RWPE1 (cell line): ENCODE results near the gene TNRC6B.
"Not testable (repeated sequence)": the region's sequence is repeated elsewhere in the genome, so short reads cannot be mapped to it uniquely, and the experiment has no call there.

Source experiments
- CTCF ChIA-PET: fragments of 350-600 bp; sonication (Branson Sonifier 250); formaldehyde crosslinking; extraction: SDS; loops from one replicate; lab custom pipeline; 2021; lab: Yijun Ruan, JAX
- POLR2A ChIA-PET: fragments of 400-600 bp; formaldehyde crosslinking; extraction: SDS; loops from one replicate; lab custom pipeline; 2020; ENCODE audit warnings: antibody characterized with exemption; ENCODE audit not compliant: low non-redundant PET; lab: Yijun Ruan, JAX
- DNase-seq: peaks from one replicate; pipeline ENCODE4 v3.0.0; 2012; ENCODE audit warnings: low spot score
- H3K27ac ChIP-seq: fragments of 450-650 bp; 2 replicates; pipeline ENCODE4 v1.5.1; 2017
- TF ChIP-seq, protein P1 (sequence below): fragments of 450-650 bp; conservative IDR thresholded peaks from 2 replicates; pipeline ENCODE4 v1.5.1; 2017; ENCODE audit warnings: low read depth, mild to moderate bottlenecking

Gene TNRC6B

DNA sequence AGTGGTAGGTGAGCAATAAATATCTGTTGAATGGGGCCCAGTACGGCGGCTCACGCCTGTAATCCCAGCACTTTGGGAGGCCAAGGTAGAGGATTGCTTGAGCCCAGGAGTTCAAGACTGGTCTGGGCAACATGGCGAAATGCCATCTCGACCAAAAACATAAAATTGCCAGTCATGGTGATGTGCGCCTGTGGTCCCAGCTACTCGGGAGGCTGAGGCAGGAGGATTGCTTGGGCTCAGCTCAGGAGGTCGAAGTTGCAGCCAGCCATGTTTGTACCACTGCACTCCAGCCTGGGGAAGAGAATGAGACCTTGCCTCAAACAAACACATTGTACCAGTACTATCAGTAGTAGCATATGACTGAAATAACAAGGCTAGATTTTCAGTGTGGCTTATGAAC lies 196.8 kb downstream of the TNRC6B start:
- no peak overlapping the region for H3K27ac ChIP-seq
- no peak for DNase-seq
- ChIA-PET CTCF (no interaction called here), POLR2A (no interaction called here)
- TF ChIP-seq, protein P1, sequence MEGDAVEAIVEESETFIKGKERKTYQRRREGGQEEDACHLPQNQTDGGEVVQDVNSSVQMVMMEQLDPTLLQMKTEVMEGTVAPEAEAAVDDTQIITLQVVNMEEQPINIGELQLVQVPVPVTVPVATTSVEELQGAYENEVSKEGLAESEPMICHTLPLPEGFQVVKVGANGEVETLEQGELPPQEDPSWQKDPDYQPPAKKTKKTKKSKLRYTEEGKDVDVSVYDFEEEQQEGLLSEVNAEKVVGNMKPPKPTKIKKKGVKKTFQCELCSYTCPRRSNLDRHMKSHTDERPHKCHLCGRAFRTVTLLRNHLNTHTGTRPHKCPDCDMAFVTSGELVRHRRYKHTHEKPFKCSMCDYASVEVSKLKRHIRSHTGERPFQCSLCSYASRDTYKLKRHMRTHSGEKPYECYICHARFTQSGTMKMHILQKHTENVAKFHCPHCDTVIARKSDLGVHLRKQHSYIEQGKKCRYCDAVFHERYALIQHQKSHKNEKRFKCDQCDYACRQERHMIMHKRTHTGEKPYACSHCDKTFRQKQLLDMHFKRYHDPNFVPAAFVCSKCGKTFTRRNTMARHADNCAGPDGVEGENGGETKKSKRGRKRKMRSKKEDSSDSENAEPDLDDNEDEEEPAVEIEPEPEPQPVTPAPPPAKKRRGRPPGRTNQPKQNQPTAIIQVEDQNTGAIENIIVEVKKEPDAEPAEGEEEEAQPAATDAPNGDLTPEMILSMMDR, result no peak

GRCh38 chr22:40376149-40376548 lies 198.4 kb downstream of the TNRC6B start:
- POLR2A ChIA-PET, result no interaction called here
- no peak for DNase-seq
- TF ChIP-seq, protein P1, result no peak
- CTCF ChIA-PET, result interaction anchor here (0.6 kb wide), 1 partner anchor 432 kb away, joined by 3 read pairs; no protein-coding TSS in a partner anchor
- no peak overlapping the region for H3K27ac ChIP-seq

GRCh38 chr22:40377931-40378330 lies 200.2 kb downstream of the TNRC6B start:
- ChIA-PET POLR2A (no interaction called here), CTCF (no interaction called here)
- H3K27ac ChIP-seq, result peak overlapping the region; percentile 33; the same call in 1 of the 2 replicates
- DNase-seq, result peak; percentile 52
- TF ChIP-seq, protein P1, result no peak

DNA sequence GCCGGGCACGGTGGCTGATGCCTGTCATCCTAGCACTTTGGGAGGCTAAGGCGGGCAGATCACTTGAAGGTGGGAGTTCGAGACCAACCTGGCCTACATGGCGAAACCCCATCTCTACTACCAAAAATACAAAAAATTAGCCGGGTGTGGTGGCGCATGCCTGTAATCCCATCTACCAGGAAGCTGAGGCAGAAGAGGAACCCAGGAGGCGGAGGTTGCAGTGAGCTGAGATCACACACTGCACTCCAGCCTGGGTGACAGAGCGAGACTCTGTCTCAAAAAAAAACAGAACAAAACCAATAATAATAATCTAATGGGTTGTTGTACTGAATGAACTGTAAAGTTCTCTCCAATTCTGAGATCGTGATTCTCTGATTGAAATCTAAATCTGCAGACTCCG lies 200.7 kb downstream of the TNRC6B start:
- DNase-seq, H3K27ac ChIP-seq, CTCF ChIA-PET, POLR2A ChIA-PET: not testable (repeated sequence)

- DNase-seq, result no peak
- POLR2A ChIA-PET, result no interaction called here
- no peak overlapping the region for H3K27ac ChIP-seq
- TF ChIP-seq, protein P1, result no peak
- CTCF ChIA-PET, result no interaction called here
Measured at GRCh38 chr22:40381461-40381860, 203.7 kb downstream of the TNRC6B start.

DNA sequence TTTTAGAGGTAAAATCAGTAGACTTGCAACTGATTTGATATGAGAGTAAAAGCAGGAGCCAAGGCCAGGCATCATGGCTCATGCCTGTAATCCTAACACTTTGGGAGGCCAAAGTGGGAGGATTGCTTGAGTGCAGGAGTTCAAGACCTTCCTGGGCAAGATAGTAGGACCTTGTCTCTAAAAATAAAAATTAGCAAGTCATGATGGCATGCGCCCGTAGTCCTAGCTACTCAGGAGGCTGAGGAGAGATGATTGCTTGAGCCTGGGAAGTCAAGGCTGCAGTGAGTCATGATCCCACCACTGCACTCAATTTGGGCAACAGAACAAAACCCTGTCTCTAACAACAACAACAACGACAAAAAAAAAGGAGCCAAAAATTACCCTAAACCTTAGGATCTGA lies 206.2 kb downstream of the TNRC6B start:
- ChIA-PET CTCF (no interaction called here), POLR2A (no interaction called here)
- DNase-seq, result no peak
- H3K27ac ChIP-seq, result no peak overlapping the region
- TF ChIP-seq, protein P1, result no peak

GRCh38 chr22:40385036-40385782 lies 207.5 kb downstream of the TNRC6B start:
- POLR2A ChIA-PET, result no interaction called here
- DNase-seq, result no peak
- H3K27ac ChIP-seq, result no peak overlapping the region
- TF ChIP-seq, protein P1, result no peak
- CTCF ChIA-PET, result no interaction called here
